K562 (cell line): Measurements from ENCODE around the gene OR14A16. TPM values are rescaled to one million over a fixed set of nuclear protein-coding genes. Genes with fewer than 3 reads are reported as not detected.
A peak's percentile ranks its signal among the peaks of the same experiment; 100 is the strongest.

Source experiments
- ATAC-seq: fragments of 200-7000 bp; cut with Tn5 transposase; 3 replicates; pipeline ENCODE4 v1.9.1; 2020; ENCODE audit warnings: moderate library complexity
- BruUV-seq: library from RNA; stranded (reverse); fragments of 400-500 nt; replicated peaks from 2 replicates; lab custom pipeline; 2021; lab: Mats Ljungman, UMichigan
- CTCF ChIA-PET: fragments of 300-600 bp; formaldehyde crosslinking; extraction: SDS; loops from one replicate; lab custom pipeline; 2021; ENCODE audit warnings: low intra/inter-chr PET ratio; lab: Yijun Ruan, JAX
- POLR2A ChIA-PET: fragments of 300-600, 350-650 bp; sonication (Branson Sonifier 250); formaldehyde crosslinking; extraction: SDS; loops from one replicate; lab custom pipeline; 2021; ENCODE audit warnings: antibody characterized with exemption, inconsistent platforms; lab: Yijun Ruan, JAX
- DNase-seq, 4 experiments: peaks; one replicate each; pipeline versions ENCODE4 v3.0.0 to v3.0.0-alpha.2; 2011 to 2018; ENCODE audit warnings: low spot score in 3 of 4, mixed read lengths in 3 of 4; ENCODE audit errors: extremely low read depth in 1 of 4
- FAIRE-seq: peaks from 2 replicates; lab custom pipeline; 2011; peaks lifted over from hg19 to GRCh38; lab: Jason Lieb, UNC
- H2AFZ ChIP-seq: 2 replicates; pipeline ENCODE4 v1.6.0; 2011; ENCODE audit warnings: low read depth, low read length, control low read depth, inconsistent platforms
- H3K27ac ChIP-seq: fragments of 200-600 bp; 3 replicates; pipeline ENCODE4 v1.8.0; 2011; ENCODE audit warnings: low read depth, mild to moderate bottlenecking, control low read depth, inconsistent platforms, low read length, moderate library complexity, mixed read lengths; ENCODE audit errors: extremely low read depth
- H3K27me3 ChIP-seq, 2 experiments: fragments of 300-600 bp in 1 of 2; 2 replicates in 1 of 2; 3 replicates in 1 of 2; pipeline versions ENCODE4 v1.6.0 to v1.8.0; 2011; ENCODE audit warnings: inconsistent platforms in 2 of 2, low read length in 2 of 2, mild to moderate bottlenecking in 1 of 2, mixed read lengths in 1 of 2, moderate library complexity in 1 of 2; ENCODE audit not compliant: control insufficient read depth in 2 of 2, insufficient read depth in 2 of 2
- H3K36me3 ChIP-seq: fragments of 300-600 bp; 3 replicates; pipeline ENCODE4 v1.8.0; 2011; ENCODE audit warnings: mild to moderate bottlenecking, low read length, inconsistent platforms; ENCODE audit not compliant: control insufficient read depth, insufficient read depth
- H3K4me1 ChIP-seq, 2 experiments: fragments of 200-600 bp in 1 of 2; replicated peaks in 1 of 2; 2 replicates in 1 of 2; 3 replicates in 1 of 2; pipeline versions ENCODE4 v1.5.1 to v1.8.0; 2011; ENCODE audit warnings: inconsistent platforms in 2 of 2, low read length in 2 of 2, mild to moderate bottlenecking in 1 of 2, mixed read lengths in 1 of 2, moderate library complexity in 1 of 2; ENCODE audit not compliant: control insufficient read depth in 2 of 2, insufficient read depth in 2 of 2
- H3K4me2 ChIP-seq: 2 replicates; pipeline ENCODE4 v1.6.1; 2011; ENCODE audit warnings: low read length, control low read depth, inconsistent platforms, mixed read lengths; ENCODE audit not compliant: insufficient read depth
- H3K4me3 ChIP-seq: fragments of 200-600 bp; sonication (generic), shearing (Covaris generic); 2 replicates; pipeline ENCODE4 v1.5.1; 2016; ENCODE audit warnings: control low read depth, inconsistent platforms
- H3K79me2 ChIP-seq: fragments of 200-600 bp; 3 replicates; pipeline ENCODE4 v1.8.0; 2011; ENCODE audit warnings: low read length, inconsistent platforms; ENCODE audit not compliant: control insufficient read depth, insufficient read depth
- H3K9ac ChIP-seq, 2 experiments: 2 replicates each; pipeline versions ENCODE4 v1.6.0 to v1.6.1; 2011; ENCODE audit warnings: low read depth in 2 of 2, low read length in 2 of 2, control low read depth in 1 of 2, inconsistent platforms in 1 of 2, mild to moderate bottlenecking in 1 of 2, mixed read lengths in 1 of 2; ENCODE audit not compliant: insufficient read depth in 1 of 2
- H3K9me1 ChIP-seq: one replicate; pipeline ENCODE4 v1.6.0; 2011; ENCODE audit warnings: inconsistent platforms, mild to moderate bottlenecking, low read length, moderate library complexity; ENCODE audit not compliant: control insufficient read depth, insufficient read depth
- H3K9me3 ChIP-seq: replicated peaks from 2 replicates; pipeline ENCODE4 v1.5.1; 2011; ENCODE audit warnings: low read depth, low read length, inconsistent platforms; ENCODE audit not compliant: control insufficient read depth, insufficient read depth
- H4K20me1 ChIP-seq: replicated peaks from 2 replicates; pipeline ENCODE4 v1.6.1; 2011; ENCODE audit warnings: low read length, inconsistent platforms, mixed read lengths; ENCODE audit not compliant: control insufficient read depth, insufficient read depth
- CBX2 ChIP-seq: fragments of 200-600 bp; sonication (generic); IDR thresholded peaks from one replicate; pipeline ENCODE4 v1.6.1; 2012; ENCODE audit warnings: mild to moderate bottlenecking, low read length, inconsistent platforms; ENCODE audit not compliant: insufficient read depth, poor library complexity, severe bottlenecking
- CEBPB ChIP-seq: fragments of 450-650 bp; IDR thresholded peaks from 2 replicates; pipeline ENCODE4 v1.6.1; 2016; ENCODE audit warnings: missing genetic modification characterization, missing compliant biosample characterization
- CEBPG ChIP-seq, 3 experiments: fragments of 200-800 bp in 1 of 3; sonication (Bioruptor generic) in 1 of 3; sonication (generic) in 1 of 3; formaldehyde crosslinking in 1 of 3; IDR thresholded peaks in 2 of 3; conservative IDR thresholded peaks in 1 of 3; 2 replicates each; pipeline versions ENCODE4 v1.6.1 to v1.8.0; 2016 to 2022; ENCODE audit warnings: missing compliant biosample characterization in 2 of 3, missing genetic modification characterization in 2 of 3, mild to moderate bottlenecking in 1 of 3, missing genetic modification reagents in 1 of 3
- CHD2 ChIP-seq: IDR thresholded peaks from 2 replicates; pipeline ENCODE4 v1.6.1; 2011; ENCODE audit warnings: low read depth, low read length
- CXXC5 ChIP-seq: fragments of 250-450 bp; sonication (Bioruptor Pico); IDR thresholded peaks from 2 replicates; pipeline ENCODE4 v1.8.0; 2022; ENCODE audit warnings: inconsistent platforms, mild to moderate bottlenecking, moderate library complexity
- FOXA1 ChIP-seq: fragments of 450-650 bp; IDR thresholded peaks from 2 replicates; pipeline ENCODE4 v1.6.1; 2016; ENCODE audit warnings: mild to moderate bottlenecking, borderline replicate concordance
- RBM34 ChIP-seq: fragments of 200-400 bp; formaldehyde crosslinking; IDR thresholded peaks from 2 replicates; pipeline ENCODE4 v1.6.1; 2018; ENCODE audit warnings: low read length, borderline replicate concordance; ENCODE audit not compliant: insufficient read depth
- SPI1 ChIP-seq: IDR thresholded peaks from 2 replicates; pipeline ENCODE4 v1.6.1; 2011; ENCODE audit warnings: low read depth, low read length, control low read depth, borderline replicate concordance
- TCF3 ChIP-seq: sonication (generic); formaldehyde crosslinking; IDR thresholded peaks from 2 replicates; pipeline ENCODE4 v1.4.0; 2020; ENCODE audit warnings: mild to moderate bottlenecking, missing genetic modification reagents
- ZC3H11A ChIP-seq: IDR thresholded peaks from 2 replicates; pipeline ENCODE4 v1.6.1; 2012; ENCODE audit warnings: low read depth, low read length, improper control_type of control experiment
- ZNF174 ChIP-seq: fragments of 250-450 bp; sonication (Bioruptor Pico); IDR thresholded peaks from 2 replicates; pipeline ENCODE4 v1.4.0; 2020; ENCODE audit warnings: mild to moderate bottlenecking
- ZNF586 ChIP-seq: fragments of 450-650 bp; formaldehyde crosslinking; conservative IDR thresholded peaks from 2 replicates; pipeline ENCODE4 v1.4.0; 2020; ENCODE audit warnings: mild to moderate bottlenecking, moderate library complexity
- whole genome bisulfite sequencing: fragments of 100-300 bp; shearing (Covaris generic); methylation state at CpG from one replicate; pipeline ENCODE4 v1.1.6; 2016; ENCODE audit warnings: low coverage, mixed read lengths; ENCODE audit not compliant: insufficient coverage; ENCODE audit errors: missing lambda C conversion rate; 5-methylcytosine and 5-hydroxymethylcytosine counted together
- in situ Hi-C: fragments of 300-500 bp; cut with MboI; formaldehyde crosslinking; loops from 4 replicates; pipeline ENCODE4 v1.15.0; 2018; ENCODE audit warnings: inconsistent platforms, mixed read lengths
- intact Hi-C: fragments of 100-400 bp; cut with micrococcal nuclease; formaldehyde crosslinking; loops from 2 replicates; pipeline ENCODE4 v1.14.2; 2022
- polyA plus RNA-seq, 8 experiments: library from polyadenylated mRNA; depleted of rRNA in 4 of 8; stranded (reverse) in 5 of 8; unstranded in 3 of 8; fragments of >200 nt; fragmentation: Nextera tagmentation in 2 of 8; fragmentation: Illumina TruSeq in 1 of 8; extraction: Ambion mirVana in 2 of 8; extraction: Trizol in 1 of 8; gene quantifications; 2 replicates each; pipeline versions ENCODE4 v1.2.1 to v1.2.3, GENCODE V29; 2011 to 2014; ENCODE audit warnings: inconsistent platforms in 1 of 8, missing spikeins in 1 of 8
- total RNA-seq, 7 experiments: library from RNA; depleted of rRNA in 6 of 7; stranded (reverse); fragments of >200 nt in 6 of 7; fragmentation: Illumina TruSeq in 2 of 7; extraction: Trizol in 2 of 7; gene quantifications; 2 replicates each; pipeline versions ENCODE4 v1.2.1 to v1.2.3, GENCODE V29; 2011 to 2021; ENCODE audit warnings: low replicate concordance in 1 of 7
- TF ChIP-seq, protein P1 (sequence below), 2 experiments: IDR thresholded peaks; 2 replicates each; pipeline ENCODE4 v1.6.1; 2011; ENCODE audit warnings: borderline replicate concordance in 1 of 2, control low read depth in 1 of 2, low read depth in 1 of 2, low read length in 1 of 2, mild to moderate bottlenecking in 1 of 2, mixed read lengths in 1 of 2, moderate library complexity in 1 of 2; ENCODE audit not compliant: insufficient read depth in 1 of 2, insufficient read length in 1 of 2, poor library complexity in 1 of 2, severe bottlenecking in 1 of 2; ENCODE audit errors: extremely low read depth in 1 of 2
- TF ChIP-seq, protein P2 (sequence below): fragments of 250-450 bp; sonication (Bioruptor Pico); IDR thresholded peaks from 2 replicates; pipeline ENCODE4 v1.6.1; 2021; ENCODE audit warnings: mild to moderate bottlenecking
- TF ChIP-seq, protein P3 (sequence below): sonication (generic); formaldehyde crosslinking; IDR thresholded peaks from 2 replicates; pipeline ENCODE4 v1.9.0; 2022; ENCODE audit warnings: mild to moderate bottlenecking, missing genetic modification reagents
- TF ChIP-seq, protein P4 (sequence below): fragments of 450-650 bp; IDR thresholded peaks from 2 replicates; pipeline ENCODE4 v1.6.1; 2014; ENCODE audit warnings: low read depth, mild to moderate bottlenecking, moderate library complexity, borderline replicate concordance
- TF ChIP-seq, protein P5 (sequence below): fragments of 200-800 bp; sonication (Bioruptor generic); IDR thresholded peaks from 2 replicates; pipeline ENCODE4 v1.6.1; 2017; ENCODE audit warnings: missing genetic modification characterization, missing compliant biosample characterization

Gene OR14A16
- total and polyA plus RNA-seq, 9 of the 15 experiments (the other 6 are each of a cell fraction or from before 2014, with no cell fraction given): not detected

DNA sequence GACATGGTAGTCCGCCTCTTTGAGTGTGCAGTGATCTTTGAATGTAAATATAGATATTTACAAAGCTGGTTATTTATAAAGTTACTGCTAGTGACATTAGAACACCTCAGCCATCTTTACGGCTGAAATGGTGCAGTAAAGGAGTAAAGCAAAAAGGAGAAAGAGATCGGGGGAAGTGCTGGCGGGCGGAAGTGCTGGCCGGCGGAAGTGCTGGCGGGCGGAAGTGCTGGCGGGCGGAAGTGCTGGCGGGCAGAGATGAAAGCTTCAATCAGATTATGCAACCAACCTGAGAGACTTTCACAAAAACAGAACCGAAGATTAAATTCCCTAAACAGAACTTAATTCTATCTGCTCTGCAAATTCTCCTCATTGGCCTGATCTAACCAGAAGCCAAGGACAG lies 1.4 kb upstream of the OR14A16 start:
- FAIRE-seq (no peak), ATAC-seq (peak; percentile 77), DNase-seq (peak in 1 of 4 experiments; percentile 28)
- Histone ChIP-seq H3K36me3 (no peaks in the 10 kb centered on the region), H3K27ac (no peak overlapping the region), H3K79me2 (no peaks in the 10 kb centered on the region), H3K9me1 (no peaks in the 10 kb centered on the region), H3K4me2 (no peak overlapping the region), H3K4me1 (no peaks in the 10 kb centered on the region), H4K20me1 (no peaks in the 10 kb centered on the region), H3K9me3 (no peaks in the 10 kb centered on the region), H3K4me3 (no peak overlapping the region), H3K9ac (no peak overlapping the region), H2AFZ (peak overlapping the region; percentile 52), H3K27me3 (0 out of 5 replicates have a peak, but pooled peaks cover 0 to 2% of the 10 kb centered on the region in 2 experiments)
- ChIA-PET CTCF (no interaction called here), POLR2A (no interaction called here)
- intact Hi-C loops (no loop called here), in situ Hi-C loops (no loop called here)
- 18% methylated on average over 12 of the region's 13 CpGs for whole genome bisulfite sequencing
- no TSS peak for BruUV-seq
- TF ChIP-seq, protein P1, sequence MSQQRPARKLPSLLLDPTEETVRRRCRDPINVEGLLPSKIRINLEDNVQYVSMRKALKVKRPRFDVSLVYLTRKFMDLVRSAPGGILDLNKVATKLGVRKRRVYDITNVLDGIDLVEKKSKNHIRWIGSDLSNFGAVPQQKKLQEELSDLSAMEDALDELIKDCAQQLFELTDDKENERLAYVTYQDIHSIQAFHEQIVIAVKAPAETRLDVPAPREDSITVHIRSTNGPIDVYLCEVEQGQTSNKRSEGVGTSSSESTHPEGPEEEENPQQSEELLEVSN (IDR thresholded peaks at IDR 0.05; ENCODE audit: borderline replicate concordance in 1 of 2, extremely low read depth in 1 of 2, insufficient read depth in 1 of 2, insufficient read length in 1 of 2, low read depth in 1 of 2, low read length in 1 of 2, poor library complexity in 1 of 2, severe bottlenecking in 1 of 2): no peak
- TF ChIP-seq, protein P2, sequence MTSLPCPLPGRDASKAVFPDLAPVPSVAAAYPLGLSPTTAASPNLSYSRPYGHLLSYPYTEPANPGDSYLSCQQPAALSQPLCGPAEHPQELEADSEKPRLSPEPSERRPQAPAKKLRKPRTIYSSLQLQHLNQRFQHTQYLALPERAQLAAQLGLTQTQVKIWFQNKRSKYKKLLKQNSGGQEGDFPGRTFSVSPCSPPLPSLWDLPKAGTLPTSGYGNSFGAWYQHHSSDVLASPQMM (CRISPR knock-in tag): no peak
- TF ChIP-seq CXXC5: peak; percentile 39
- no peak for TF ChIP-seq ZNF174
- TF ChIP-seq CEBPG (CRISPR knock-in tag; IDR thresholded peaks at IDR 0.05): no peak
- no peak for TF ChIP-seq CEBPG (tag; conservative IDR thresholded peaks at IDR 0.05 in 1 of 2, IDR thresholded peaks at IDR 0.05 in 1 of 2)
- TF ChIP-seq RBM34: no peak
- TF ChIP-seq CEBPB (tag): peak; percentile 19; the same call in 1 of the 2 replicates
- TF ChIP-seq SPI1: peak; percentile 52; the same call in 1 of the 2 replicates
- no peak for TF ChIP-seq CHD2
- TF ChIP-seq FOXA1: no peak
- TF ChIP-seq CBX2: no peak
- no peak for TF ChIP-seq TCF3 (CRISPR knock-in tag)
- no peak for TF ChIP-seq ZNF586 (CRISPR knock-in tag)
- TF ChIP-seq, protein P3, sequence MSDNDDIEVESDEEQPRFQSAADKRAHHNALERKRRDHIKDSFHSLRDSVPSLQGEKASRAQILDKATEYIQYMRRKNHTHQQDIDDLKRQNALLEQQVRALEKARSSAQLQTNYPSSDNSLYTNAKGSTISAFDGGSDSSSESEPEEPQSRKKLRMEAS (CRISPR knock-in tag): no peak
- no peak for TF ChIP-seq ZC3H11A
- TF ChIP-seq, protein P4, sequence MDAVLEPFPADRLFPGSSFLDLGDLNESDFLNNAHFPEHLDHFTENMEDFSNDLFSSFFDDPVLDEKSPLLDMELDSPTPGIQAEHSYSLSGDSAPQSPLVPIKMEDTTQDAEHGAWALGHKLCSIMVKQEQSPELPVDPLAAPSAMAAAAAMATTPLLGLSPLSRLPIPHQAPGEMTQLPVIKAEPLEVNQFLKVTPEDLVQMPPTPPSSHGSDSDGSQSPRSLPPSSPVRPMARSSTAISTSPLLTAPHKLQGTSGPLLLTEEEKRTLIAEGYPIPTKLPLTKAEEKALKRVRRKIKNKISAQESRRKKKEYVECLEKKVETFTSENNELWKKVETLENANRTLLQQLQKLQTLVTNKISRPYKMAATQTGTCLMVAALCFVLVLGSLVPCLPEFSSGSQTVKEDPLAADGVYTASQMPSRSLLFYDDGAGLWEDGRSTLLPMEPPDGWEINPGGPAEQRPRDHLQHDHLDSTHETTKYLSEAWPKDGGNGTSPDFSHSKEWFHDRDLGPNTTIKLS: no peak
- TF ChIP-seq, protein P5, sequence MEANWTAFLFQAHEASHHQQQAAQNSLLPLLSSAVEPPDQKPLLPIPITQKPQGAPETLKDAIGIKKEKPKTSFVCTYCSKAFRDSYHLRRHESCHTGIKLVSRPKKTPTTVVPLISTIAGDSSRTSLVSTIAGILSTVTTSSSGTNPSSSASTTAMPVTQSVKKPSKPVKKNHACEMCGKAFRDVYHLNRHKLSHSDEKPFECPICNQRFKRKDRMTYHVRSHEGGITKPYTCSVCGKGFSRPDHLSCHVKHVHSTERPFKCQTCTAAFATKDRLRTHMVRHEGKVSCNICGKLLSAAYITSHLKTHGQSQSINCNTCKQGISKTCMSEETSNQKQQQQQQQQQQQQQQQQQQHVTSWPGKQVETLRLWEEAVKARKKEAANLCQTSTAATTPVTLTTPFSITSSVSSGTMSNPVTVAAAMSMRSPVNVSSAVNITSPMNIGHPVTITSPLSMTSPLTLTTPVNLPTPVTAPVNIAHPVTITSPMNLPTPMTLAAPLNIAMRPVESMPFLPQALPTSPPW (CRISPR knock-in tag): no peak
